SU-DHL-6 (cell line): Measurements from ENCODE around the gene EPHA3.

Source experiments
- CTCF ChIP-seq: fragments of 200-600 bp; sonication (generic); IDR thresholded peaks from one replicate; pipeline ENCODE4 v1.5.1; 2017; ENCODE audit warnings: antibody characterized with exemption, mild to moderate bottlenecking, low read length, moderate library complexity; ENCODE audit not compliant: insufficient read depth, poor library complexity, severe bottlenecking
- EZH2phosphoT487 ChIP-seq: fragments of 200-600 bp; sonication (generic), shearing (Covaris generic); conservative IDR thresholded peaks from 2 replicates; pipeline ENCODE4 v1.6.1; 2018; ENCODE audit warnings: mild to moderate bottlenecking, antibody characterized with exemption, low read length, moderate library complexity, mixed read lengths

DNA sequence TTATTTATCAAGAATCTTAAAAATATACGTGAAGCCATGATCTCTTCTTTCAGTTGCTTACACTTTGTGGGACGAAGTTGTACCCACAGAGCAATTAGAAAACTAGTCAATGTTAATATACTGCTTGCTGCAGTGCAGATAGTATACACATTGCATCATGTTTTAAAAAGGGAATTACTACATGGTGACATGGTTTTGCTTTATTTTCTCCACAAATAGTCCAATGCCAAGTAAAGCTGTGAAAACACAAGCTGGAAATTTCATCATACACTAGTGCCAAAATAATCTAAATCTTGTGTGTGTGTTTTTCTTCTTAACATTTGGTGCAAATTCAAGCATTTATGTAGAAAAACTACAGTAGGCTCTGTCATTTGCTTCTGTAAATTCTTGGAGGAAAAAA is 233.0 kb downstream of the EPHA3 start:
- TF ChIP-seq CTCF (no peak), EZH2phosphoT487 (no peak)
